Suprapubic skin (tissue), 4 donors: ENCODE results near the gene HPS6. TPM values are rescaled to one million over a fixed set of nuclear protein-coding genes. Genes with fewer than 3 reads are reported as not detected.

ENCODE experiments used
- DNase-seq, 2 donors: peaks; one replicate each; pipeline ENCODE4 v3.0.0-alpha.2; 2019; ENCODE audit warnings: low spot score in 2 of 2
- H3K27ac ChIP-seq: fragments of 200-600 bp; sonication (generic); one replicate; pipeline ENCODE4 v1.5.1; 2019
- H3K27me3 ChIP-seq: fragments of 200-600 bp; sonication (generic); one replicate; pipeline ENCODE4 v1.5.1; 2019
- H3K36me3 ChIP-seq: fragments of 200-600 bp; sonication (generic); one replicate; pipeline ENCODE4 v1.5.1; 2019
- H3K4me1 ChIP-seq: fragments of 200-600 bp; sonication (generic); one replicate; pipeline ENCODE4 v1.5.1; 2019
- H3K4me3 ChIP-seq: fragments of 200-600 bp; sonication (generic); one replicate; pipeline ENCODE4 v1.5.1; 2019; ENCODE audit warnings: mild to moderate bottlenecking
- H3K9me3 ChIP-seq: fragments of 200-600 bp; sonication (generic); one replicate; pipeline ENCODE4 v1.5.1; 2019
- EP300 ChIP-seq: sonication (generic); formaldehyde crosslinking; IDR thresholded peaks from one replicate; pipeline ENCODE4 v1.6.1; 2017; ENCODE audit warnings: antibody characterized with exemption
- POLR2A ChIP-seq, 2 donors: fragments of 450-650 bp; IDR thresholded peaks; one replicate each; pipeline ENCODE4 v1.6.1; 2017; ENCODE audit warnings: antibody characterized with exemption in 2 of 2, mild to moderate bottlenecking in 2 of 2, moderate library complexity in 2 of 2
- POLR2AphosphoS5 ChIP-seq, 3 donors: sonication (generic); formaldehyde crosslinking; IDR thresholded peaks; one replicate each; pipeline ENCODE4 v1.6.1; 2017; ENCODE audit warnings: antibody characterized with exemption in 3 of 3
- WGBS: methylation state at CpG from one replicate; pipeline ENCODE4 v1.1.5; 2018; 5-methylcytosine and 5-hydroxymethylcytosine counted together
- total RNA-seq, 4 donors: library from RNA; depleted of rRNA; stranded (reverse); fragments of >200 nt; gene quantifications; one replicate each; pipeline ENCODE4 v1.1.0, GENCODE V29; 2016
- TF ChIP-seq, protein P1 (sequence below), 2 donors: fragments of 200-600 bp in 1 of 2; fragments of 450-650 bp in 1 of 2; sonication (generic) in 1 of 2; IDR thresholded peaks; one replicate each; pipeline ENCODE4 v1.5.1; 2016 to 2019; ENCODE audit warnings: antibody characterized with exemption in 2 of 2, mild to moderate bottlenecking in 1 of 2, moderate library complexity in 1 of 2

The HPS6 gene
- total RNA-seq, 4 donors from 2014 or later = 23.6 to 43.2 (median 31.3) TPM

DNA sequence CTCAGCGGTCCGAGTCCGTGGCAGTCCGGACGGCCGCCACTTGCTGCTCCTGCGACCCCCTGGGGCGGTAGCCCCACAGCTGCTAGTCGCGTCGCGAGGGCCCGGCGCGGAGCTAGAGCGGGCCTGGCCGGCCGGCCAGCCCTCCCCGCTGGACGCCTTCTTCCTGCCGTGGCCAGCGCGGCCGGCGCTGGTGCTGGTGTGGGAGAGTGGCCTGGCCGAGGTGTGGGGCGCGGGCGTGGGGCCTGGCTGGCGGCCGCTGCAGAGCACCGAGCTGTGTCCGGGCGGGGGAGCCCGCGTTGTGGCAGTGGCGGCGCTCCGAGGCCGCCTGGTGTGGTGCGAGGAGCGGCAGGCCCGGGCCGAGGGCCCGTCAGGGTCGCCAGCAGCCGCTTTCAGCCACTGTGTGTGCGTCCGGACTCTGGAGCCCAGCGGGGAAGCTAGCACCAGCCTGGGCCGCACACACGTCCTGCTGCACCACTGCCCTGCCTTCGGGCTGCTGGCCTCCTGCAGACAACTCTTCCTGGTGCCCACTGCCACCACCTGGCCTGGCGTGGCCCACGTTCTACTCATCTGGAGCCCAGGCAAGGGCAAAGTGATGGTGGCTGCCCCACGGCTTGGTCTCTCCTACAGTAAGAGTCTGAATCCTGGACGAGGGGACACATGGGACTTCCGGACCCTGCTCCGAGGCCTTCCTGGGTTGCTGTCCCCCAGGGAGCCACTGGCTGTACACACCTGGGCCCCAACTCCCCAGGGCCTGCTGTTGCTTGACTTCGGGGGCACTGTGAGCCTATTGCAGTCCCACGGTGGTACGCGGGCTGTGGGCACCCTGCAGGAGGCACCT, 631 bp downstream of the HPS6 start:
- Histone ChIP-seq H3K9me3 (no peaks in the 10 kb centered on the region), H3K27ac (peak overlapping the region; percentile 95), H3K27me3 (no peaks in the 10 kb centered on the region), H3K4me3 (peak overlapping the region; percentile 98), H3K36me3 (peaks cover 21% of the 10 kb centered on the region), H3K4me1 (peaks cover 34% of the 10 kb centered on the region)
- WGBS = no CpG with 5 or more reads among the region's 63 CpGs
- DNase-seq = peak in 1 of 2 donors; percentile 66
- TF ChIP-seq POLR2A (IDR thresholded peaks at IDR 0.05) (no peak), EP300 (no peak), POLR2AphosphoS5 (IDR thresholded peaks at IDR 0.05) (no peak)
- TF ChIP-seq, protein P1, sequence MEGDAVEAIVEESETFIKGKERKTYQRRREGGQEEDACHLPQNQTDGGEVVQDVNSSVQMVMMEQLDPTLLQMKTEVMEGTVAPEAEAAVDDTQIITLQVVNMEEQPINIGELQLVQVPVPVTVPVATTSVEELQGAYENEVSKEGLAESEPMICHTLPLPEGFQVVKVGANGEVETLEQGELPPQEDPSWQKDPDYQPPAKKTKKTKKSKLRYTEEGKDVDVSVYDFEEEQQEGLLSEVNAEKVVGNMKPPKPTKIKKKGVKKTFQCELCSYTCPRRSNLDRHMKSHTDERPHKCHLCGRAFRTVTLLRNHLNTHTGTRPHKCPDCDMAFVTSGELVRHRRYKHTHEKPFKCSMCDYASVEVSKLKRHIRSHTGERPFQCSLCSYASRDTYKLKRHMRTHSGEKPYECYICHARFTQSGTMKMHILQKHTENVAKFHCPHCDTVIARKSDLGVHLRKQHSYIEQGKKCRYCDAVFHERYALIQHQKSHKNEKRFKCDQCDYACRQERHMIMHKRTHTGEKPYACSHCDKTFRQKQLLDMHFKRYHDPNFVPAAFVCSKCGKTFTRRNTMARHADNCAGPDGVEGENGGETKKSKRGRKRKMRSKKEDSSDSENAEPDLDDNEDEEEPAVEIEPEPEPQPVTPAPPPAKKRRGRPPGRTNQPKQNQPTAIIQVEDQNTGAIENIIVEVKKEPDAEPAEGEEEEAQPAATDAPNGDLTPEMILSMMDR (IDR thresholded peaks at IDR 0.05) = no peak

DNA sequence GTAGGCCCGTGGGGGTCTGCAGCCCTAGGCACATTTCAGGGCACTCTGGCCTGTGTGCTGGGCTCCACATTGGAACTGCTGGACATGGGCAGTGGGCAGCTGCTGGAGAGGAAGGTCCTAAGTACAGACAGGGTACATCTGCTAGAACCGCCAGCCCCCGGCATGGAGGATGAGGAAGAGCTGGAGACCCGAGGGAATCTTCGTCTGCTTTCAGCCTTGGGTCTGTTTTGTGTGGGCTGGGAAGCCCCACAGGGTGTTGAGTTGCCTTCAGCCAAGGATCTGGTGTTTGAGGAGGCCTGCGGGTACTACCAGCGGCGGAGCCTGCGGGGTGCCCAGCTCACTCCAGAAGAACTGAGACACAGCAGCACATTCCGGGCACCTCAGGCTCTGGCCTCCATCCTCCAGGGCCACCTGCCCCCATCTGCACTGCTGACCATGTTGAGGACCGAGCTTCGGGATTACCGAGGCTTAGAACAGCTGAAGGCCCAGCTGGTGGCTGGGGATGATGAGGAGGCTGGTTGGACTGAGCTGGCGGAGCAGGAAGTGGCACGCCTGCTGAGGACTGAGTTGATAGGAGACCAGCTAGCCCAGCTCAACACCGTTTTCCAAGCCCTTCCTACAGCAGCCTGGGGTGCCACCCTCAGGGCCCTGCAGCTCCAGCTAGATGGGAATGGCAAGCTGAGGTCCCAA, 1.4 kb downstream of the HPS6 start:
- Histone ChIP-seq H3K27me3 (no peaks in the 10 kb centered on the region), H3K4me3 (peak overlapping the region; percentile 98), H3K9me3 (no peaks in the 10 kb centered on the region), H3K27ac (no peak overlapping the region), H3K36me3 (peaks cover 21% of the 10 kb centered on the region), H3K4me1 (peaks cover 34% of the 10 kb centered on the region)
- WGBS = 55% methylated on average over 8 of the region's 16 CpGs
- TF ChIP-seq, protein P1 (IDR thresholded peaks at IDR 0.05) = no peak
- TF ChIP-seq EP300 = no peak
- TF ChIP-seq POLR2AphosphoS5 (IDR thresholded peaks at IDR 0.05) = no peak
- TF ChIP-seq POLR2A (IDR thresholded peaks at IDR 0.05) = no peak
- no peak for DNase-seq

DNA sequence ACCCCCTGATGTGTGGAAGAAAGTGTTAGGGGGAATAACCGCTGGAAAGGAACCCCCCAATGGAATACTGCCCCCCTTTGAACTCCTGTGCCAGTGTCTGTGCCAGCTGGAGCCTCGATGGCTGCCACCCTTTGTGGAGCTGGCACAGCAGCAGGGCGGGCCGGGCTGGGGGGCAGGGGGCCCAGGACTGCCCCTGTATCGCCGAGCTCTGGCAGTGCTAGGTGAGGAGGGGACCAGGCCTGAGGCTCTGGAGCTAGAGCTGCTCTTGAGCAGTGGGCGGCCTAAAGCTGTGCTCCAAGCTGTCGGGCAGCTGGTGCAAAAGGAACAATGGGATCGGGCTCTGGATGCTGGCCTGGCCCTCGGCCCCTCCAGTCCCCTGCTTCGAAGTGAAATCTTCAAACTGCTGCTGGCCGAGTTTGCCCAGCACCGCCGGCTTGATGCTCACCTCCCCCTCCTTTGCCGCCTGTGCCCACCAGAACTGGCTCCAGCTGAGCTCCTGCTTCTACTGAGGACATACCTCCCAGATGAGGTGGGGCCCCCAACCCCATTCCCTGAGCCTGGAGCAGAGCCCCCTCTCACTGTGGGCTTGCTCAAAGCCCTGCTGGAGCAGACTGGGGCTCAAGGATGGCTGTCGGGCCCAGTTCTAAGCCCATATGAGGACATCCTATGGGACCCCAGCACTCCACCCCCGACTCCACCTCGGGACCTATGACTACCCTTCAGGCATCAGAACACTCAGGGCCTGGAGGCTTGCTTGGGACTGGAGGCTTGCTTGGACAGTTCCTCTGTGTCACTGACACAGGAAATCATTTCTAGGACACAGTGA, 2.2 kb downstream of the HPS6 start:
- DNase-seq = no peak
- no peak overlapping the region for H3K27ac ChIP-seq
- H3K27me3 ChIP-seq = no peaks in the 10 kb centered on the region
- peaks cover 34% of the 10 kb centered on the region for H3K4me1 ChIP-seq
- peak overlapping the region; percentile 98 for H3K4me3 ChIP-seq
- H3K9me3 ChIP-seq = no peaks in the 10 kb centered on the region
- H3K36me3 ChIP-seq = peaks cover 21% of the 10 kb centered on the region
- 78% methylated on average over 5 of the region's 18 CpGs for WGBS
- TF ChIP-seq POLR2A (IDR thresholded peaks at IDR 0.05) (no peak), POLR2AphosphoS5 (IDR thresholded peaks at IDR 0.05) (no peak), EP300 (no peak)
- TF ChIP-seq, protein P1 (IDR thresholded peaks at IDR 0.05) = no peak

DNA sequence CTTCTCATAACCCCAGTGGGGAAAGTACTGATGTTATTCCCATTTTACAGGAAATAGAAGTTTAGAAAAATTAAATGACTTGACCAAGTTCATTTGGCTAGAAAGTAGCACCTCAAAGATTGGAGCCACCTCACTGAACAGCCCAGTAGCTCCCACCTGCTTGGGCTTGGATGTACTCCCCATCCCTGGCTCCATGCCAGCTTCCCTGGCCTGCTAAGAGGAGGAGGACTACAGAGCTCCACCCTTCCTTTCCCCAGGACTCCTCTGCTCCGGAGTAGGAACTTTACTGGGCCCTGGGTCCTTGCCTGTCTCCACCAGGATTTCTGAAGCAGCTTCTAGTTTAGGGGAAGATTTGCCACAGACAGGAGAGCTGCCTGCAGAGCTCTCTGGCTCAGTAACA, 3.1 kb downstream of the HPS6 start:
- Histone ChIP-seq H3K9me3 (no peaks in the 10 kb centered on the region), H3K36me3 (peaks cover 21% of the 10 kb centered on the region), H3K27me3 (no peaks in the 10 kb centered on the region), H3K27ac (no peak overlapping the region), H3K4me3 (no peak overlapping the region), H3K4me1 (peaks cover 34% of the 10 kb centered on the region)
- DNase-seq = no peak
- WGBS = 17% methylated on average over 1 of the region's 1 CpG
- TF ChIP-seq, protein P1 (IDR thresholded peaks at IDR 0.05) = no peak
- TF ChIP-seq POLR2AphosphoS5 (IDR thresholded peaks at IDR 0.05) = no peak
- no peak for TF ChIP-seq POLR2A (IDR thresholded peaks at IDR 0.05)
- TF ChIP-seq EP300 = no peak
